Suprapubic skin (tissue), 4 donors: ENCODE data around the gene SLC38A11. TPM values are rescaled to one million over a fixed set of nuclear protein-coding genes. Genes with fewer than 3 reads are reported as not detected.
"Not testable (repeated sequence)": the region's sequence is repeated elsewhere in the genome, so short reads cannot be mapped to it uniquely, and the experiment has no call there.

Source experiments
- DNase-seq, 2 donors: peaks; one replicate each; pipeline ENCODE4 v3.0.0-alpha.2; 2019; ENCODE audit warnings: low spot score in 2 of 2
- H3K27ac ChIP-seq: fragments of 200-600 bp; sonication (generic); one replicate; pipeline ENCODE4 v1.5.1; 2019
- H3K27me3 ChIP-seq: fragments of 200-600 bp; sonication (generic); one replicate; pipeline ENCODE4 v1.5.1; 2019
- H3K36me3 ChIP-seq: fragments of 200-600 bp; sonication (generic); one replicate; pipeline ENCODE4 v1.5.1; 2019
- H3K4me1 ChIP-seq: fragments of 200-600 bp; sonication (generic); one replicate; pipeline ENCODE4 v1.5.1; 2019
- H3K4me3 ChIP-seq: fragments of 200-600 bp; sonication (generic); one replicate; pipeline ENCODE4 v1.5.1; 2019; ENCODE audit warnings: mild to moderate bottlenecking
- H3K9me3 ChIP-seq: fragments of 200-600 bp; sonication (generic); one replicate; pipeline ENCODE4 v1.5.1; 2019
- EP300 ChIP-seq: sonication (generic); formaldehyde crosslinking; IDR thresholded peaks from one replicate; pipeline ENCODE4 v1.6.1; 2017; ENCODE audit warnings: antibody characterized with exemption
- POLR2A ChIP-seq, 2 donors: fragments of 450-650 bp; IDR thresholded peaks; one replicate each; pipeline ENCODE4 v1.6.1; 2017; ENCODE audit warnings: antibody characterized with exemption in 2 of 2, mild to moderate bottlenecking in 2 of 2, moderate library complexity in 2 of 2
- POLR2AphosphoS5 ChIP-seq, 3 donors: sonication (generic); formaldehyde crosslinking; IDR thresholded peaks; one replicate each; pipeline ENCODE4 v1.6.1; 2017; ENCODE audit warnings: antibody characterized with exemption in 3 of 3
- WGBS: methylation state at CpG from one replicate; pipeline ENCODE4 v1.1.5; 2018; 5-methylcytosine and 5-hydroxymethylcytosine counted together
- total RNA-seq, 4 donors: library from RNA; depleted of rRNA; stranded (reverse); fragments of >200 nt; gene quantifications; one replicate each; pipeline ENCODE4 v1.1.0, GENCODE V29; 2016
- TF ChIP-seq, protein P1 (sequence below), 2 donors: fragments of 200-600 bp in 1 of 2; fragments of 450-650 bp in 1 of 2; sonication (generic) in 1 of 2; IDR thresholded peaks; one replicate each; pipeline ENCODE4 v1.5.1; 2016 to 2019; ENCODE audit warnings: antibody characterized with exemption in 2 of 2, mild to moderate bottlenecking in 1 of 2, moderate library complexity in 1 of 2

SLC38A11 gene
- total RNA-seq, 4 donors from 2014 or later = 0.42 to 1.1 (median 0.52) TPM; not detected in 1

DNA sequence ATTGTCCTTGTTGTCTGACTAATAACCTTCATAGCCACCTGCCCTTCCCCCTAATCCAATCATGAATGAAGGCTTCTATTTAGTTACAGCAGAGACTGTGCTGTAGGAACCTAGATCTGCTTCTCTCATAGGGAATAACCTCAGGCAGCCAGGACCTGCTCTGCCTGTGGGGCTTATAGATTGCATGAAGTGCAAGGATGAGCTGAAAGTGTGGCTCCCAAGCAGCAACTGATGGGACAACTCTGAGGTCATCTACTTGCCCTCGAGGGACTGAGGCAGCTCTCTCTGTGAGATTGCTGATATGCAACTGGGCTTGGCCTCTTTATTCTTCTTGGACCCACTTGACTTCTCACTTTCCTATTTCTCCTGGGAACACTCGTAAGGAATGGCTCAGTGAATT lies 23.8 kb upstream of the SLC38A11 start:
- no peak for TF ChIP-seq EP300
- TF ChIP-seq, protein P1, sequence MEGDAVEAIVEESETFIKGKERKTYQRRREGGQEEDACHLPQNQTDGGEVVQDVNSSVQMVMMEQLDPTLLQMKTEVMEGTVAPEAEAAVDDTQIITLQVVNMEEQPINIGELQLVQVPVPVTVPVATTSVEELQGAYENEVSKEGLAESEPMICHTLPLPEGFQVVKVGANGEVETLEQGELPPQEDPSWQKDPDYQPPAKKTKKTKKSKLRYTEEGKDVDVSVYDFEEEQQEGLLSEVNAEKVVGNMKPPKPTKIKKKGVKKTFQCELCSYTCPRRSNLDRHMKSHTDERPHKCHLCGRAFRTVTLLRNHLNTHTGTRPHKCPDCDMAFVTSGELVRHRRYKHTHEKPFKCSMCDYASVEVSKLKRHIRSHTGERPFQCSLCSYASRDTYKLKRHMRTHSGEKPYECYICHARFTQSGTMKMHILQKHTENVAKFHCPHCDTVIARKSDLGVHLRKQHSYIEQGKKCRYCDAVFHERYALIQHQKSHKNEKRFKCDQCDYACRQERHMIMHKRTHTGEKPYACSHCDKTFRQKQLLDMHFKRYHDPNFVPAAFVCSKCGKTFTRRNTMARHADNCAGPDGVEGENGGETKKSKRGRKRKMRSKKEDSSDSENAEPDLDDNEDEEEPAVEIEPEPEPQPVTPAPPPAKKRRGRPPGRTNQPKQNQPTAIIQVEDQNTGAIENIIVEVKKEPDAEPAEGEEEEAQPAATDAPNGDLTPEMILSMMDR (IDR thresholded peaks at IDR 0.05) = no peak
- no peak for TF ChIP-seq POLR2A (IDR thresholded peaks at IDR 0.05)
- no peak for TF ChIP-seq POLR2AphosphoS5 (IDR thresholded peaks at IDR 0.05)
- WGBS = 74% methylated on average over 2 of the region's 2 CpGs
- no peak overlapping the region for H3K4me3 ChIP-seq
- H3K9me3 ChIP-seq = no peaks in the 10 kb centered on the region
- H3K4me1 ChIP-seq = no peaks in the 10 kb centered on the region
- no peaks in the 10 kb centered on the region for H3K36me3 ChIP-seq
- no peak for DNase-seq
- H3K27ac ChIP-seq = no peak overlapping the region
- H3K27me3 ChIP-seq = no peaks in the 10 kb centered on the region

DNA sequence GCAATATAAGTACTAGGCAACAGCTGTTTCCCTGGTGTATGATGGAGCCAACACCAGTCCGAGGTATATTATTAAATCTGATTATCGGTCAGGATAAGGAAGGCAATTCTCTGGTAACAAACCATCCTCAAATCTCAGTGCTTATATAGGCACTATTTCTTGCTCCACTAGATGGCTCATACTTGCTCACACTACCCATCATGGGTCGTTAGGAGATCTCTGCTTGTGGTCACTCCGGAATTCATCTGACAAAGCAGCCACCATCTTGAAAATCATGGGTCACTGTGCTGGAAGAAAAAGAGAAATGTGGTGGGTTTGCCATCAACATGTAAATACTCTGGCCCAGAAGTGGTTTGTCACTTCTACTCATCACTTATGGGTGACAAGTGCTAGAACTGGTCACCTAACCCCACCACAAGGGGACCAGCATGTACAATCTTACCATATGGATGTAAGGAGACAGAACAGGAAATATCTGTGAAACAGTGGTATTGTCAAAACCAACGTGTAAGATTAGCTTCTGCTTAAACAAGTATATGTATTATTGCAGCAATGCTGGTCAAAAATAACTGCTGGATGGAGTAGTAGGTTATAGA lies 21.6 kb upstream of the SLC38A11 start:
- DNase-seq, H3K9me3 ChIP-seq, H3K4me3 ChIP-seq, H3K4me1 ChIP-seq, H3K27ac ChIP-seq, H3K36me3 ChIP-seq, H3K27me3 ChIP-seq: not testable (repeated sequence)
- WGBS = 80% methylated on average over 5 of the region's 5 CpGs

DNA sequence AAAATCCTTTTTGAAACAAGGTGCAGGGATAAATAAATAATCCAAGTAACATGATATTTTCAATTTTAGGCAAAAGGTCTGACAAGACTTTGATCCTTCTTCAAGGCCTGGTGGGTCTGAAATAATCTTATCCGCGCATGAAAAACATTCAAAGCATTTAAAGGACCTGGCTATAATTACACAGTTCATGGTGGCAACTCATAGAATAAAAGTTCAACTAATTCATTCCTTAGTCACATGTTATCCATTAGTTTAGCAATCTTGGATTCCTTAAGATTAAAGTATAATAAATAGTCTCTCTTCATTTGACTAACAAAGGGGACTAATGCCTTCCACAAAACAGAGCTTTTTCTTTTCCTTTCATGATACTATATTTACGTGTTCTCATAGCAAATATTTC lies 21.0 kb upstream of the SLC38A11 start:
- no peak overlapping the region for H3K4me3 ChIP-seq
- TF ChIP-seq POLR2A (IDR thresholded peaks at IDR 0.05) (no peak), POLR2AphosphoS5 (IDR thresholded peaks at IDR 0.05) (no peak), EP300 (no peak)
- TF ChIP-seq, protein P1 (IDR thresholded peaks at IDR 0.05) = no peak
- no peaks in the 10 kb centered on the region for H3K27me3 ChIP-seq
- no peaks in the 10 kb centered on the region for H3K4me1 ChIP-seq
- WGBS = 73% methylated on average over 3 of the region's 3 CpGs
- no peaks in the 10 kb centered on the region for H3K36me3 ChIP-seq
- DNase-seq = no peak
- no peaks in the 10 kb centered on the region for H3K9me3 ChIP-seq
- no peak overlapping the region for H3K27ac ChIP-seq

DNA sequence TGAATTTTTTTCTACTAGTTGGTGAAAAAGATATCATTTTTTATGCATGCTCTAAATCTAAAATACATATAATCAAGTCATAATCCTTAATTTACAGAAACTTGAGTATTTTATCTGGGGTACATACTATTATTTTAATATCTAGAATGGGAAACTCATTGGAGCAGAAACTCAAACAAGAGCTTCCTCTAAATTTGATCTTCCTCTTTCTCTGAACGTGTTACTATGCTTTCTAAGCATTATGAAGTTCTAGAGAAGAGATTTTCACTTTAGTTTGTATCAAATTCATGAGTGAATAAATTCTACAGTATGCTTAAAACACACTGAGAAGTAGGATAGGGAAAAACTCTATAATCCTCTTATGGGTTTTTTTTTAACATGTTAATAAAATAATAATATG lies 20.6 kb upstream of the SLC38A11 start:
- H3K4me1 ChIP-seq = no peaks in the 10 kb centered on the region
- H3K27ac ChIP-seq = no peak overlapping the region
- H3K9me3 ChIP-seq = no peaks in the 10 kb centered on the region
- no peaks in the 10 kb centered on the region for H3K27me3 ChIP-seq
- 39% methylated on average over 1 of the region's 1 CpG for WGBS
- no peak for DNase-seq
- H3K4me3 ChIP-seq = no peak overlapping the region
- TF ChIP-seq POLR2A (IDR thresholded peaks at IDR 0.05) = no peak
- no peak for TF ChIP-seq EP300
- TF ChIP-seq POLR2AphosphoS5 (IDR thresholded peaks at IDR 0.05) = no peak
- TF ChIP-seq, protein P1 (IDR thresholded peaks at IDR 0.05) = no peak
- no peaks in the 10 kb centered on the region for H3K36me3 ChIP-seq

DNA sequence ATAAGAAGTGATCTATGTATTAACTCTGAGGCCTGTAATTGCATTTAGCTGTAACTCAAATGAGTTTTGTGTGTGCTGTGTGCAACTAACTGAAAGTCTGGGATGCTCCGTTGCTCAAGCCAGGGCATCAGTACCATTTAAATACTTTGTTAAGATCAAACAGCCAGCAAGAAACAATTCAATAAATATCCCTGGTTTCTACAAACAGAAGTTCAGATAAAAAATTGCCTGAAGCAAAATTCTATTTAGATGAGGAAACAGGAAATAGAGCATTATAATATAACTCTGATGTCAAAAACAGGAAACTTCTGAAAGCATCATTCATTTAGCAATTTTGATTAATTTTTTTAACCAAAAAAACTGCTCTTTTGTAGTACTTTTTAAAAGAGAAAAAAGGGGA lies 18.9 kb upstream of the SLC38A11 start:
- Histone ChIP-seq H3K9me3 (no peaks in the 10 kb centered on the region), H3K27me3 (no peaks in the 10 kb centered on the region), H3K4me3 (no peak overlapping the region), H3K27ac (no peak overlapping the region), H3K36me3 (no peaks in the 10 kb centered on the region), H3K4me1 (no peaks in the 10 kb centered on the region)
- WGBS = 61% methylated on average over 1 of the region's 1 CpG
- TF ChIP-seq POLR2A (IDR thresholded peaks at IDR 0.05) (no peak), POLR2AphosphoS5 (IDR thresholded peaks at IDR 0.05) (no peak)
- TF ChIP-seq, protein P1 (IDR thresholded peaks at IDR 0.05) = no peak
- no peak for DNase-seq

DNA sequence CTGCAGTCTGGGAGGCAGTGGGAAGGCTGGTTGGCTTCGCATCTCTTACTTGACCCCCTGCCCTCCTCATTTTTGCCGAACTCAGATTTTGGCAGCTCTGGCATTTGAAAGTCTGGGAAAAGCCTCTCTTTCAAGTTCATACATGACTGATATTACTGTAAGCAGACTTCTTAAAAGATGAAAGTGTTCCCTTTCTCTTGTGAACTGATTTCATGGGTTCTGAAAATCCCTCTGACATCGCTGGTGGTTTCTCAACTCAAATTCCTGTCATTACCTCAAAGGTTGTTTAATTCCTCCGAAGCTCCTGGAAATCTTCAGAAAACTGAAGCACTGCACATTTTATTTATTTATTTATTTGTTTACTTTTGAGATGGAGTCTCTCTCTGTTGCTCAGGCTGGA lies 16.9 kb upstream of the SLC38A11 start:
- Histone ChIP-seq H3K27me3 (no peaks in the 10 kb centered on the region), H3K4me1 (no peaks in the 10 kb centered on the region), H3K27ac (no peak overlapping the region), H3K9me3 (no peaks in the 10 kb centered on the region), H3K4me3 (no peak overlapping the region), H3K36me3 (no peaks in the 10 kb centered on the region)
- WGBS = 36% methylated on average over 4 of the region's 4 CpGs
- DNase-seq = no peak
- TF ChIP-seq POLR2AphosphoS5 (IDR thresholded peaks at IDR 0.05) (no peak), POLR2A (IDR thresholded peaks at IDR 0.05) (no peak), EP300 (no peak)
- TF ChIP-seq, protein P1 (IDR thresholded peaks at IDR 0.05) = no peak
